ENCODE results near the gene MLEC. TPM values are rescaled to one million over a fixed set of nuclear protein-coding genes. Genes with fewer than 3 reads are reported as not detected.

The MLEC gene
- polyA plus RNA-seq, 1 donor: 173 TPM

- Histone ChIP-seq H3K27ac (ENCODE audit: low read length) (no peak overlapping the region), H3K36me3 (ENCODE audit: control insufficient read depth, insufficient read depth, low read length) (peaks cover 26% of the 10 kb centered on the region), H3K4me1 (ENCODE audit: control insufficient read depth, insufficient read depth, low read length) (peaks cover 7% of the 10 kb centered on the region), H3K4me3 (ENCODE audit: low read length) (no peak overlapping the region), H3K27me3 (ENCODE audit: control insufficient read depth, insufficient read depth, low read length) (no peaks in the 10 kb centered on the region), H3K9me3 (ENCODE audit: control insufficient read depth, low read depth, low read length) (no peaks in the 10 kb centered on the region)
- no peak for DNase-seq
- WGBS (ENCODE audit: insufficient coverage, low lambda C conversion rate): no CpG with 5 or more reads among the region's 33 CpGs
Measured at GRCh38 chr12:120741476-120742421, 54.8 kb downstream of the MLEC start.

- Histone ChIP-seq H3K36me3 (ENCODE audit: control insufficient read depth, insufficient read depth, low read length) (peaks cover 5% of the 10 kb centered on the region), H3K4me1 (ENCODE audit: control insufficient read depth, insufficient read depth, low read length) (peaks cover 16% of the 10 kb centered on the region), H3K4me3 (ENCODE audit: low read length) (no peak overlapping the region), H3K27ac (ENCODE audit: low read length) (no peak overlapping the region), H3K9me3 (ENCODE audit: control insufficient read depth, low read depth, low read length) (no peaks in the 10 kb centered on the region), H3K27me3 (ENCODE audit: control insufficient read depth, insufficient read depth, low read length) (no peaks in the 10 kb centered on the region)
- no CpG with 5 or more reads among the region's 15 CpGs for WGBS (ENCODE audit: insufficient coverage, low lambda C conversion rate)
- no peak for DNase-seq
Measured at GRCh38 chr12:120744922-120745493, 58.1 kb downstream of the MLEC start.

- no peak overlapping the region for H3K4me3 ChIP-seq (ENCODE audit: low read length)
- no peaks in the 10 kb centered on the region for H3K36me3 ChIP-seq (ENCODE audit: control insufficient read depth, insufficient read depth, low read length)
- peak; percentile 87 to 93 for DNase-seq
- peaks cover 9% of the 10 kb centered on the region for H3K4me1 ChIP-seq (ENCODE audit: control insufficient read depth, insufficient read depth, low read length)
- no CpG with 5 or more reads among the region's 7 CpGs for WGBS (ENCODE audit: insufficient coverage, low lambda C conversion rate)
- no peaks in the 10 kb centered on the region for H3K27me3 ChIP-seq (ENCODE audit: control insufficient read depth, insufficient read depth, low read length)
- H3K9me3 ChIP-seq (ENCODE audit: control insufficient read depth, low read depth, low read length): no peaks in the 10 kb centered on the region
- H3K27ac ChIP-seq (ENCODE audit: low read length): peak overlapping the region; percentile 83
Measured at GRCh38 chr12:120748242-120748641, 61.3 kb downstream of the MLEC start.

- 100% methylated on average over 1 of the region's 5 CpGs for WGBS (ENCODE audit: insufficient coverage, low lambda C conversion rate)
- Histone ChIP-seq H3K9me3 (ENCODE audit: control insufficient read depth, low read depth, low read length) (peaks cover under 1% of the 10 kb centered on the region), H3K4me1 (ENCODE audit: control insufficient read depth, insufficient read depth, low read length) (peaks cover 9% of the 10 kb centered on the region), H3K36me3 (ENCODE audit: control insufficient read depth, insufficient read depth, low read length) (no peaks in the 10 kb centered on the region), H3K27me3 (ENCODE audit: control insufficient read depth, insufficient read depth, low read length) (no peaks in the 10 kb centered on the region), H3K27ac (ENCODE audit: low read length) (no peak overlapping the region), H3K4me3 (ENCODE audit: low read length) (no peak overlapping the region)
- no peak for DNase-seq
Measured at GRCh38 chr12:120749256-120749655, 62.3 kb downstream of the MLEC start.

- peaks cover 9% of the 10 kb centered on the region for H3K4me1 ChIP-seq (ENCODE audit: control insufficient read depth, insufficient read depth, low read length)
- no peak overlapping the region for H3K27ac ChIP-seq (ENCODE audit: low read length)
- no peak overlapping the region for H3K4me3 ChIP-seq (ENCODE audit: low read length)
- WGBS (ENCODE audit: insufficient coverage, low lambda C conversion rate): no CpG with 5 or more reads among the region's 5 CpGs
- no peak for DNase-seq
- no peaks in the 10 kb centered on the region for H3K27me3 ChIP-seq (ENCODE audit: control insufficient read depth, insufficient read depth, low read length)
- H3K9me3 ChIP-seq (ENCODE audit: control insufficient read depth, low read depth, low read length): peaks cover 10% of the 10 kb centered on the region
- H3K36me3 ChIP-seq (ENCODE audit: control insufficient read depth, insufficient read depth, low read length): no peaks in the 10 kb centered on the region
Measured at GRCh38 chr12:120750806-120751205, 63.9 kb downstream of the MLEC start.

- H3K27me3 ChIP-seq (ENCODE audit: control insufficient read depth, insufficient read depth, low read length): no peaks in the 10 kb centered on the region
- no peak overlapping the region for H3K4me3 ChIP-seq (ENCODE audit: low read length)
- DNase-seq: no peak
- peaks cover 9% of the 10 kb centered on the region for H3K4me1 ChIP-seq (ENCODE audit: control insufficient read depth, insufficient read depth, low read length)
- H3K27ac ChIP-seq (ENCODE audit: low read length): no peak overlapping the region
- WGBS (ENCODE audit: insufficient coverage, low lambda C conversion rate): no CpG with 5 or more reads among the region's 9 CpGs
- H3K36me3 ChIP-seq (ENCODE audit: control insufficient read depth, insufficient read depth, low read length): no peaks in the 10 kb centered on the region
- H3K9me3 ChIP-seq (ENCODE audit: control insufficient read depth, low read depth, low read length): peaks cover 10% of the 10 kb centered on the region
Measured at GRCh38 chr12:120751389-120751788, 64.4 kb downstream of the MLEC start.

Other genes starting within 250 kb of the MLEC start
- gene COX6A1, start 249.0 kb upstream of the MLEC start, polyA plus RNA-seq: 402 TPM
- gene TRIAP1, start 240.8 kb upstream of the MLEC start, polyA plus RNA-seq: 32.7 TPM
- 34.8 TPM for gene GATC, start 240.7 kb upstream of the MLEC start, polyA plus RNA-seq
- gene SRSF9, start 217.4 kb upstream of the MLEC start, polyA plus RNA-seq: 138 TPM
- 377 TPM for gene DYNLL1, start 191.0 kb upstream of the MLEC start, polyA plus RNA-seq
- 47.8 TPM for gene COQ5, start 158.0 kb upstream of the MLEC start, polyA plus RNA-seq
- 91.8 TPM for gene RNF10, start 152.8 kb upstream of the MLEC start, polyA plus RNA-seq
- 57.1 TPM for gene POP5, start 105.7 kb upstream of the MLEC start, polyA plus RNA-seq
- 0.70 TPM for gene CABP1, start 46.5 kb upstream of the MLEC start, polyA plus RNA-seq
- 21.1 TPM for gene UNC119B, start 23.3 kb downstream of the MLEC start, polyA plus RNA-seq
- 50.2 TPM for gene ACADS, start 38.7 kb downstream of the MLEC start, polyA plus RNA-seq
- 48.1 TPM for gene SPPL3, start 217.2 kb downstream of the MLEC start, polyA plus RNA-seq

Data from large intestine (tissue), 3 donors.